ENCODE data around the gene PAX7.
A peak's percentile ranks its signal among the peaks of the same experiment; 100 is the strongest.

The PAX7 gene

GRCh38 chr1:18654599-18654998 lies 24.0 kb downstream of the PAX7 start:
- intact Hi-C loops (cut with DNase I): no loop called here
- DNase-seq: no peak

- DNase-seq: no peak
- intact Hi-C loops (cut with DNase I): no loop called here
Observed at GRCh38 chr1:18657506-18658201, 27.0 kb downstream of the PAX7 start.

GRCh38 chr1:18658831-18659230 lies 28.2 kb downstream of the PAX7 start:
- DNase-seq: no peak
- intact Hi-C loops (cut with DNase I): no loop called here

GRCh38 chr1:18661404-18662285 lies 31.0 kb downstream of the PAX7 start:
- DNase-seq: no peak
- intact Hi-C loops (cut with DNase I): no loop called here

- no peak for DNase-seq
- intact Hi-C loops (cut with DNase I): no loop called here
Observed at GRCh38 chr1:18662286-18662639, 31.6 kb downstream of the PAX7 start.

GRCh38 chr1:18666317-18666920 lies 35.8 kb downstream of the PAX7 start:
- intact Hi-C loops (cut with DNase I): no loop called here
- DNase-seq: no peak

- DNase-seq: no peak
- intact Hi-C loops (cut with DNase I): no loop called here
Observed at GRCh38 chr1:18667333-18667732, 36.7 kb downstream of the PAX7 start.

GRCh38 chr1:18668046-18668445 lies 37.4 kb downstream of the PAX7 start:
- intact Hi-C loops (cut with DNase I): no loop called here
- DNase-seq: no peak

- DNase-seq: no peak
- intact Hi-C loops (cut with DNase I): no loop called here
Observed at GRCh38 chr1:18668750-18669404, 38.2 kb downstream of the PAX7 start.

- intact Hi-C loops (cut with DNase I): no loop called here
- no peak for DNase-seq
Observed at GRCh38 chr1:18670121-18670867, 39.6 kb downstream of the PAX7 start.

- intact Hi-C loops (cut with DNase I): no loop called here
- DNase-seq: no peak
Observed at GRCh38 chr1:18670868-18671225, 40.2 kb downstream of the PAX7 start.

- DNase-seq: no peak
- intact Hi-C loops (cut with DNase I): no loop called here
Observed at GRCh38 chr1:18673976-18674375, 43.3 kb downstream of the PAX7 start.

- intact Hi-C loops (cut with DNase I): no loop called here
- DNase-seq: no peak
Observed at GRCh38 chr1:18676332-18676781, 45.7 kb downstream of the PAX7 start.

GRCh38 chr1:18681423-18681835 lies 50.8 kb downstream of the PAX7 start:
- intact Hi-C loops (cut with DNase I): no loop called here

GRCh38 chr1:18682375-18682774 lies 51.7 kb downstream of the PAX7 start:
- peak in 1 of 10 donors; percentile 51 for DNase-seq

More at GRCh38 chr1:18681423-18681835, 50.8 kb downstream of the PAX7 start:
- DNase-seq: no peak

GRCh38 chr1:18684303-18684702 lies 53.7 kb downstream of the PAX7 start:
- intact Hi-C loops (cut with DNase I): no loop called here
- no peak for DNase-seq

More at GRCh38 chr1:18682375-18682774, 51.7 kb downstream of the PAX7 start:
- intact Hi-C loops (cut with DNase I): no loop called here

- intact Hi-C loops (cut with DNase I): no loop called here
- no peak for DNase-seq
Observed at GRCh38 chr1:18686540-18686939, 55.9 kb downstream of the PAX7 start.

GRCh38 chr1:18687273-18687672 lies 56.6 kb downstream of the PAX7 start:
- intact Hi-C loops (cut with DNase I): no loop called here
- no peak for DNase-seq

GRCh38 chr1:18691648-18692047 lies 61.0 kb downstream of the PAX7 start:
- intact Hi-C loops (cut with DNase I): no loop called here
- no peak for DNase-seq
